ENCODE measurements around the gene KRT3. TPM values are rescaled to one million over a fixed set of nuclear protein-coding genes. Genes with fewer than 3 reads are reported as not detected.

The KRT3 gene
- total and polyA plus RNA-seq, 9 donors: 0.13 TPM; not detected in 8

DNA sequence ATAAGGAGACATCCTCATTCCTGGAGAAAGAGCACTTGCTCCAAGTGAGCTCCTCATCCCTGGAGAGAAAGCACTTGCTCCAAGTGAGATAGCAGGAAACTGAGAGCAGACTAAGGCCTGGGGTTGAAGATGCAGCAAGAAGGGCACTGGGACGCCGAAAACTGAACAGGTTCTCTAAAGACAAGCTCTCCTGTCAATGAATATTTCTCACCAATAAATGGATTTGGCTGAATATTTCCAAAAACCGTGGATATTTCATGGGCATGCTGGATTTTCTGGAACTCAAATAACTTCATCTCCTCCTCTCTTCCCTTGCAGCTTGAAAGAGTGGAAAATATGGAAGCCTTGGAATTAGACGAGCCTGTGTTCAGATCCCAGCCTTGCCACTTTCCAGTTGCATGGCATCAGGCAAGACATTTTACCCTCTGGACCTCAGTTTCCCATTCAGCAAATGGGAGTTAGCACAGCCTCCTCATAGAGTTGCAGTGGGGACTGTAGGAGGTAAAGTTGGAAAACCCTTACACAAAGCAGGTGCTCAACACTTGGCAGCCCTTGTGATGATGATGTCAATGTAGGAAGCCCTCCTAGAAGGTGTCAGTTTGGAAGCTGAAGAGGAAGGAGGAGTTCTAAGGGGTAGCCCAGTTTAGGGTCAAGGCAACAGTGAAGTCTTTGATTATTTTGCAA lies 14.4 kb downstream of the KRT3 start:
- DNase-seq: no peak
- H3K4me1 ChIP-seq (ENCODE audit: control insufficient read depth, insufficient read depth, low read length): no peaks in the 10 kb centered on the region
- H3K36me3 ChIP-seq (ENCODE audit: control insufficient read depth, insufficient read depth, low read length): no peaks in the 10 kb centered on the region
- H3K27me3 ChIP-seq (ENCODE audit: control insufficient read depth, insufficient read depth, low read length): peaks cover 12% of the 10 kb centered on the region
- 80% methylated on average over 1 of the region's 4 CpGs for WGBS (ENCODE audit: insufficient coverage)
- H3K4me3 ChIP-seq (ENCODE audit: low read length): no peak overlapping the region
- no peaks in the 10 kb centered on the region for H3K9me3 ChIP-seq (replicated peaks; ENCODE audit: control insufficient read depth, low read depth, low read length)
- H3K27ac ChIP-seq (ENCODE audit: low read length): no peak overlapping the region

DNA sequence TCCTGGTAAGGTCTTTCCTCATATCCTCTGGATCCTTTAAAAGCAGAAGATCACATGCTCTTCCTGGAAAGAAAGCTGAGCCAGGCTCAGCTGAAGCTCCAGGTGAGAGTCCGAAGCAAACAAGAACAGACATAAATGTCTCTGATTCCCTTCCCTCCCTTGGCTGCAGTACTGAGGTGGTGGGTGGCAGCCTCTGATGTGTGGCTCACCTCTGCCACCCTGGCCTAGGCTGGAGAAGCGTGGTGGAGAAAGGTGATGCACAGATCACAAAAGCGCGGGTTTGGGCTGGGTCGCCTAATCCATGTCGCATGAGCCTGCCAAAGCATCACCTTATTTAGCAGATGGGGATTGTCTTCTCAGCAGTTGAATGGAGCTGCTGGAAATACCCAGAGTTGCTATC lies 16.0 kb downstream of the KRT3 start:
- Histone ChIP-seq H3K4me1 (ENCODE audit: control insufficient read depth, insufficient read depth, low read length) (no peaks in the 10 kb centered on the region), H3K36me3 (ENCODE audit: control insufficient read depth, insufficient read depth, low read length) (no peaks in the 10 kb centered on the region), H3K4me3 (ENCODE audit: low read length) (no peak overlapping the region), H3K27me3 (ENCODE audit: control insufficient read depth, insufficient read depth, low read length) (peaks cover 18% of the 10 kb centered on the region), H3K27ac (ENCODE audit: low read length) (no peak overlapping the region), H3K9me3 (replicated peaks; ENCODE audit: control insufficient read depth, low read depth, low read length) (no peaks in the 10 kb centered on the region)
- DNase-seq: no peak
- WGBS (ENCODE audit: insufficient coverage): 100% methylated on average over 4 of the region's 6 CpGs

DNA sequence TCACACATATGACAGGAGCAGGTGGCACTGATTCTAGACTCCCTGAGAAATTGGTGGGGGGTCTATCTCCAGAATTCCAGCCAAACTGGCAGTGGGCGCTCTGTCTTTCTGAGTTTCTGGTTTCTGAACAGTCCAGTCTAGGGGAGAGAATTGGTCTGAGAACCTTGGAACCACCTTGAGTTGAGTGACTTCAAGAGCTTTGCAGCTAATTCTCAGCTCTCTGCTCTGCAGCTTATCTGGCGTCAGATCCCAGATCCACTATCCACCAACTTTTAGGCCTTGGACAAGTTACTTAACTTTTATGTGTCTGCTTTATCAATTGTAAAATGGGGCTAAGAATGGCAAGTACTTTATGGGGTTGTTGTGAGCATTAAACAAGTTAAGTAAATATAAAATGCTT lies 17.1 kb downstream of the KRT3 start:
- no peak for DNase-seq
- Histone ChIP-seq H3K4me3 (ENCODE audit: low read length) (no peak overlapping the region), H3K27ac (ENCODE audit: low read length) (no peak overlapping the region), H3K9me3 (replicated peaks; ENCODE audit: control insufficient read depth, low read depth, low read length) (no peaks in the 10 kb centered on the region), H3K4me1 (ENCODE audit: control insufficient read depth, insufficient read depth, low read length) (no peaks in the 10 kb centered on the region), H3K36me3 (ENCODE audit: control insufficient read depth, insufficient read depth, low read length) (no peaks in the 10 kb centered on the region), H3K27me3 (ENCODE audit: control insufficient read depth, insufficient read depth, low read length) (peaks cover 18% of the 10 kb centered on the region)
- WGBS (ENCODE audit: insufficient coverage): no CpG with 5 or more reads among the region's 2 CpGs

DNA sequence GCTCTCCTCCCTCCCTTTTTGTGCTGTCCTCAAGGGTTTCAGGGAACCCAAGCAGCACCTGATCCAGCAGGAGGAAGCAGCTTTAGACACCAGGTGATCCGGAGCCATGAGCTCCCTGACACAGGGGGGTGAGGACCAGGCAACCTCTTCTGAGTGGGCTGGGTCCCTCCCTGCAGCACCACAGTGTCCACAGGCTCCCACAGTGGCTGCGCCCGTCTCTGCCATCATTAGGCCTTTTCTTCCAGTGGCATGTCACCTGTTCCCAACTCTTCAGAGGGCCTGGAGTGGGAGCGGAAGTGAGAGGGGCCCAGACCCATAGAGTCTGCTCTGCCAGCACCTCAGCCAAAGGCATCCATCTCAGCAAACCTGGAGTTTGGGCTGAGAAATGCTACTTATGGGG lies 18.4 kb downstream of the KRT3 start:
- no peak overlapping the region for H3K4me3 ChIP-seq (ENCODE audit: low read length)
- 93% methylated on average over 2 of the region's 4 CpGs for WGBS (ENCODE audit: insufficient coverage)
- no peak for DNase-seq
- H3K36me3 ChIP-seq (ENCODE audit: control insufficient read depth, insufficient read depth, low read length): no peaks in the 10 kb centered on the region
- H3K9me3 ChIP-seq (replicated peaks; ENCODE audit: control insufficient read depth, low read depth, low read length): no peaks in the 10 kb centered on the region
- no peak overlapping the region for H3K27ac ChIP-seq (ENCODE audit: low read length)
- H3K27me3 ChIP-seq (ENCODE audit: control insufficient read depth, insufficient read depth, low read length): peaks cover 19% of the 10 kb centered on the region
- H3K4me1 ChIP-seq (ENCODE audit: control insufficient read depth, insufficient read depth, low read length): no peaks in the 10 kb centered on the region

DNA sequence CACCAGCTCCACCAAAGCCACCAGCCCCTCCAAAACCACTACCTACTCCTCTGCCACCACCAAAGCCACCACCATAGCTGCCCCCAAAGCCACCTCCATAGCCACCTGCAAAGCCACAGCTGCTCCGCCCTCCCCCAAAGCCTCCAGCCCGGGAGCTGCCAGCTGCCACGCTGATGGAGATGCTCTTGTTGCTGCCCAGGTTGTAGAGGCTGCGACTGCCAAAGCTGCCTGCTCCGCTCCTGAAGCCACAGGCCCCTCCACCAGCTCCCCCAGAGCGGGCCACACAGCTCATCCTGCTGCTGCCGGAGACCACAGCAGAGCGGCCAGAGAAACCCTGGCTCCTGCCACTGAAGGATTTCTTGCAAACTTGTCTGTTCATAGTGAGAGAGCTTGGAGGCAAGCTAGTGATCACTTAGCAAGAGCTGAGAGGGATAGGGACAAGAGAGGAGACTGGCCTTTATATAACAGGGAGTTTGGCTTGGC lies 19.0 kb downstream of the KRT3 start, which contains the start of gene KRT76:
Gene KRT76 (minus strand): TSS at position 433 of the 483 bp plus-strand sequence. CDS start 54 bp downstream, at position 379.
- H3K4me3 ChIP-seq (ENCODE audit: low read length): no peak within 1 kb of the TSS
- no peaks in the 10 kb centered on the region for H3K4me1 ChIP-seq (ENCODE audit: control insufficient read depth, insufficient read depth, low read length)
- H3K9me3 ChIP-seq (replicated peaks; ENCODE audit: control insufficient read depth, low read depth, low read length): no peaks in the 10 kb centered on the region
- no peaks in the 10 kb centered on the region for H3K36me3 ChIP-seq (ENCODE audit: control insufficient read depth, insufficient read depth, low read length)
- 67% methylated on average over 5 of the region's 8 CpGs for WGBS (ENCODE audit: insufficient coverage)
- H3K27me3 ChIP-seq (ENCODE audit: control insufficient read depth, insufficient read depth, low read length): peaks cover 21% of the 10 kb centered on the region
- H3K27ac ChIP-seq (ENCODE audit: low read length): no peak within 1 kb of the TSS
- DNase-seq: no peak

DNA sequence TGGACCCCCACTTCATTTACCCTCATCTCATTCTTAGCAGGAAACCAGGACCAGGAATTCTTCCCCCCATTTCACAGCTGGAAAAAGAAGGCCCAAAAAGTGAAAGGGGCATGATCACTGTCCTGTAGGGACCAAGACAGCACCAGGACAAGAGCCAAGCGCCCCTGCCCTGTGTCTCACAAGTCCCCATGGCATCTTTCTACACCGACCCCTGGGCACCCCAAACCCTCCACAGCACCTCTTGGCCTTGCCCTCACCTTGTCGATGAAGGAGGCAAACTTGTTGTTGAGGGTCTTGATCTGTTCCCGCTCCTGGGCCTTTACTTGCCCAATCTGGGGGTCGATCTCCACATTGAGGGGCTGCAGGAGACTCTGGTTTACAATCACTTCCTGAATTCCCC lies 19.5 kb downstream of the KRT3 start:
- DNase-seq: no peak
- H3K27me3 ChIP-seq (ENCODE audit: control insufficient read depth, insufficient read depth, low read length): peaks cover 21% of the 10 kb centered on the region
- no peak overlapping the region for H3K4me3 ChIP-seq (ENCODE audit: low read length)
- WGBS (ENCODE audit: insufficient coverage): 80% methylated on average over 2 of the region's 5 CpGs
- no peaks in the 10 kb centered on the region for H3K36me3 ChIP-seq (ENCODE audit: control insufficient read depth, insufficient read depth, low read length)
- no peaks in the 10 kb centered on the region for H3K9me3 ChIP-seq (replicated peaks; ENCODE audit: control insufficient read depth, low read depth, low read length)
- H3K4me1 ChIP-seq (ENCODE audit: control insufficient read depth, insufficient read depth, low read length): no peaks in the 10 kb centered on the region
- no peak overlapping the region for H3K27ac ChIP-seq (ENCODE audit: low read length)

DNA sequence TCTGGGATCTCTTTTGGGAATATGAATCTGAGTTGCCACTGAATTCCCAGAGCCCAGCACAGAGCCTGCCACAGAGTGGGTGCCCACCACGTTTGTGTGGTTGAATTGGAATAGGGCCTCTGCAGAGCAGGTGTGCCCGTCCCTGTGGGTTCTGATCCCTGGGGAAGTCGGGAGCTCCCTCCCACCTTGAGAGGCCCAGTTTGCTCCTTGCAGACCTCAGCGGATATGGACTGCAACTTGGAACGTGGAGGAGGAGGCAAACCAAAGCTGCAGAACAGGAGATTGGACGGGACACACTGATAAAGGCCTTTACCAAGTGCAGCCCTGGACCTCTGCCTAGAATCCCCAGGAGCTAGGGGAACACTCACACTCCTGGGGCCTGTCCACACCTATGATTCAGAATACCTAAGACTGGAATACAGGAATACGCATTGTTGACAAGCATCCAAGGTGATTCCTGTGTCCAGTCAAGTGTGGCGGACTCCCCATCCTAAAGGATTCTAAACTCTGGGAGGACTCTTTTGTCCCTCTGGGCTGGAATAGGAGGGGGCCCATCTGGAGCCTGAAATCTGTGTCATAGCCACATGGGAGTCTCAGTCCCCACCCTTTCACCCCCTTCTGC lies 21.2 kb downstream of the KRT3 start:
- peaks cover 16% of the 10 kb centered on the region for H3K27me3 ChIP-seq (ENCODE audit: control insufficient read depth, insufficient read depth, low read length)
- no peak for DNase-seq
- WGBS (ENCODE audit: insufficient coverage): 55% methylated on average over 6 of the region's 8 CpGs

DNA sequence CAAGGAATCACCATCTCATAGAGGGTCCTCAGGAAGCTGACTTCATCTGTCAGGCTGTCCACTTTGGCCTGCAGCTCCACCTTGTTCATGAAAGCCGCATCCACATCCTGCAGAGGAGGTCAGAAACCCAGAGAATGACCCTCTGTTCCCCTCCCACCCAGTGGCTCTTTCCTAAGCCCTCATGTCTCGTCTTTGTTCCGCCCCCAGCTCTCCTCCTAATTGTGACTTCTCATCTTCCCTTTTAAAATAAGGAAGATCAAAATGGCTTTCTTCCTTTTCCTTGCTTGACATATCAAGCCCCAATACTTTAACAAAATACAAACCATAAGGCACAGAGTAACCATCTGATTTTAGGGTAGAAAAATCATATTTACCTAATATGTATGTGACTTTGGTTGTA lies 23.1 kb downstream of the KRT3 start:
- 53% methylated on average over 3 of the region's 3 CpGs for WGBS (ENCODE audit: insufficient coverage)
- Histone ChIP-seq H3K4me3 (ENCODE audit: low read length) (no peak overlapping the region), H3K9me3 (replicated peaks; ENCODE audit: control insufficient read depth, low read depth, low read length) (no peaks in the 10 kb centered on the region), H3K27ac (ENCODE audit: low read length) (no peak overlapping the region), H3K27me3 (ENCODE audit: control insufficient read depth, insufficient read depth, low read length) (peaks cover 13% of the 10 kb centered on the region), H3K4me1 (ENCODE audit: control insufficient read depth, insufficient read depth, low read length) (no peaks in the 10 kb centered on the region), H3K36me3 (ENCODE audit: control insufficient read depth, insufficient read depth, low read length) (no peaks in the 10 kb centered on the region)
- no peak for DNase-seq

More for the DNA sequence above, 21.2 kb downstream of the KRT3 start:
- no peaks in the 10 kb centered on the region for H3K4me1 ChIP-seq (ENCODE audit: control insufficient read depth, insufficient read depth, low read length)
- no peaks in the 10 kb centered on the region for H3K36me3 ChIP-seq (ENCODE audit: control insufficient read depth, insufficient read depth, low read length)
- no peak overlapping the region for H3K27ac ChIP-seq (ENCODE audit: low read length)
- H3K4me3 ChIP-seq (ENCODE audit: low read length): no peak overlapping the region
- H3K9me3 ChIP-seq (replicated peaks; ENCODE audit: control insufficient read depth, low read depth, low read length): no peaks in the 10 kb centered on the region

DNA sequence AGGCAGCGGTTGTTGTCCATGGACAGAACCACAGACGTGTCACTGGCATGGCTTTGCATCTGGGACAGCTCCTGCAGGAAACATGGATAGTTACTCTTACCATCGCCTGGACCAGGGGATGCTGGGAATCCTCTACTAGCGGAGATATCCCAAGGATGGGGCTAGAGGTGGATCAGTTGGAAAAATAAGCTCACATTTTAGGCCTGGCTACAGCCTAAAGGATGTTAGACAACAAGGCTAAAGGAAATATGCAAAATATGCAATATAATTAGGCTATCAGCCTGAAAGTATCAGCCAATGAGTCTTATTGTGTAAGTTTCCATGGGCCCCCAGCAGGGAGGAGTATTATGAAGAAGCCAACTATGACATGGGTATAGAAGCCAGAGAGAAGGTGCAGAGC lies 23.7 kb downstream of the KRT3 start:
- 84% methylated on average over 4 of the region's 4 CpGs for WGBS (ENCODE audit: insufficient coverage)
- Histone ChIP-seq H3K36me3 (ENCODE audit: control insufficient read depth, insufficient read depth, low read length) (no peaks in the 10 kb centered on the region), H3K4me1 (ENCODE audit: control insufficient read depth, insufficient read depth, low read length) (no peaks in the 10 kb centered on the region), H3K9me3 (replicated peaks; ENCODE audit: control insufficient read depth, low read depth, low read length) (no peaks in the 10 kb centered on the region), H3K27ac (ENCODE audit: low read length) (no peak overlapping the region), H3K27me3 (ENCODE audit: control insufficient read depth, insufficient read depth, low read length) (peaks cover 12% of the 10 kb centered on the region), H3K4me3 (ENCODE audit: low read length) (no peak overlapping the region)
- DNase-seq: no peak

DNA sequence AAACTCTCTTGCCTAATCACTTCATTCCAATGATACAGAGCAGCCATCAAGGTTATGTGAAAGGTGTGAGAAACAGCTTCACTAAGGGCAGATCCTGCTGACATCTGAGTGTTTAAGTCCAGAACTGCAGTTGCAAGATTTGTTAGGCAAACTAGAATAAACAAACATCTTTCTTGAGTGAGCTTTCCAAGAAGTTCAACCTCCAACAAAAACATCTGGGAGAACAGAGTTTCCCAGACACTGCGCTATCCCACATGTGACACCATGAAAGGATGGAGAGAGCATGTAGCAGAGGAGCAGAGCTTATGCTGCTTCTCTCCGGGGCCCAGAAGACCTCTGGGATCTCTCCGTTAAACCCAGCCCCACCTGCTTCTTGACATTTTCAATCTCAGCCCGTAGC lies 24.4 kb downstream of the KRT3 start:
- no peak overlapping the region for H3K4me3 ChIP-seq (ENCODE audit: low read length)
- H3K9me3 ChIP-seq (replicated peaks; ENCODE audit: control insufficient read depth, low read depth, low read length): no peaks in the 10 kb centered on the region
- H3K27me3 ChIP-seq (ENCODE audit: control insufficient read depth, insufficient read depth, low read length): peaks cover 10% of the 10 kb centered on the region
- DNase-seq: peak; percentile 4
- 67% methylated on average over 4 of the region's 4 CpGs for WGBS (ENCODE audit: insufficient coverage)
- H3K4me1 ChIP-seq (ENCODE audit: control insufficient read depth, insufficient read depth, low read length): no peaks in the 10 kb centered on the region
- no peaks in the 10 kb centered on the region for H3K36me3 ChIP-seq (ENCODE audit: control insufficient read depth, insufficient read depth, low read length)
- no peak overlapping the region for H3K27ac ChIP-seq (ENCODE audit: low read length)

Data from muscle of leg (tissue), 11 donors.